ENCODE results near the gene FAM181B.
"Not testable (repeated sequence)": the region's sequence is repeated elsewhere in the genome, so short reads cannot be mapped to it uniquely, and the experiment has no call there.

The FAM181B gene

DNA sequence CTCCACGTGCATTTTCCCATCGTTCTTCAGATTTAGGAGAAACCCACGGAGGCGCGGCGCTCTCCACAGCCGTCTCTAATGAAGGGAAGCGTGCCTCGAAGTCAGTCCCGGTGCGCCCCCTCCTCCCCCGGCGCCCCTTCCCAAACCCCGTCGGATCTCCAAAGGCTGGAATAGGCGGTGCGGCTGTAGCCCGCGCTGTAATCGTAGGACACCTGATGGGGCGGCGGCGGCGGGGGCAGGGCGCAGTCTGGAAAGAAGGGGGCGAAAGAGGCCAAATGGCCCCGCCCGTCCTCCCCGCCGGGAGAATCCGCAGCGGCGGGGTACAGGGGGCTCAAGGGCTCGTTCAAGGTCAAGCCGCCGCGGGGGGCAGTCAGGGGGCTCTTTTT, 1.3 kb downstream of the FAM181B start:
- no peak for ATAC-seq

DNA sequence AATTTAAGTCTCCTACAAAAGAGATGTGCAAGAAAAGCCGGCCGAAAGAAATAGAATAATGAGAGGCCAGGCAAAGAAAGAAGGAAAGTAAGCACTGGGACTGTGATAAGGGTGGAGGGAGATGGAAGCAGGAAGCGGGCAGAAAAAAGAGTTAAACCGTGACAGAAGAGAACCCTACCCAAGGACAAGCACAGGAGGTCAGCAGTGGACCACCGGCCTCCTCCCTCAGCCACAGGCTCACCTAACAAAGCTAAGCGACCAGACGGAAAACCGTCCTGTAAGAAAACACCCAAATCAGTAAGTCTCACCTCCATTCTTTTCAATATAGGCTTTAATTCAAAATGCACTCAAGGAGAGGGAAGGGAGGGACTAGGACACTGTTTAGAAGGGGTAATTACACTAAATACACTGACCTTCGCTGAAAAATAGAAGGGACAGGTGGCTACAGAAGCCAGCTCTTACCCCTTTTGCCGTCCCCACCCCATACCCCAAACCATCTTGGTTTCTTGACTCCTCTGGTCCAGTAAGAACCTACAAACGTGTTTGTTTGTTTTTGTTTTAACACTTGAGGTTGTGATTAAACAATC, 1.9 kb downstream of the FAM181B start:
- ATAC-seq, result no peak

DNA sequence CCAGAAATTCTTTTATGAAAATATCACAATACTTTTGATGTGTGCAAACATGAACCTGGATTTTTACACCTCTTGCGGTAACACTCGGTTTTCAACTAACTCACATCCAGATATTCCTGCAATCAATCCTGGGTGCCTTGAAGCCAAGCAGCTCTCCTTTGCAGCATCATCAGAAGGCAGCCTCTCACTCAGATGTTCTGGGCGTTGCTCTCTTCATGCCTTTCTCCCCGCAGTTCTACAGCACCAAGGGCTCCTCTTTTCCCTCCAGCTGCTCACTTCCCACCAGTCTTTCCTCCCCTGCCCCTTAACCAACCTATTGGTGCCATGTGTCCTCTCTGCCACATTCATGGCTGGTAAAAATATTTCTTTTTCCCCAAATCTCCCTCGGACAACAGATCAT, 2.9 kb downstream of the FAM181B start:
- no peak for ATAC-seq

DNA sequence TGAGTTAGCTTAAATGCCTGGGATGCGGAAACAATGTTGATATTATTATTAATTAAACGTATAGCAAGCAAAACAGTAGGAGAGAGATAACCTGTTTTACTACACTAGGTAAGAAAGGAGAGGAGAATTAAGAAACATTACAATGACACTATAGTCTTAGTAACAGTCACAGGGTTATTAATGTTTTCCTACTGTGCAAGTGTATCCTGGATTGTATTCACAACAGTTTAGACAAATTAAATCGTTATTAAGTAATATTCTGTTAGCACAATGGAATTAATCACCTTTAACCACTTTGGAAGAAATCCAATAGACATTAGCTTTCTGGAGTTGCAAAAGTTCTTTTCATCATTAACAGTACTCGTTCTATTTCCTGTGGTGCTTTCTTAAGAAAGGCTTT, 3.4 kb downstream of the FAM181B start:
- ATAC-seq, result no peak

DNA sequence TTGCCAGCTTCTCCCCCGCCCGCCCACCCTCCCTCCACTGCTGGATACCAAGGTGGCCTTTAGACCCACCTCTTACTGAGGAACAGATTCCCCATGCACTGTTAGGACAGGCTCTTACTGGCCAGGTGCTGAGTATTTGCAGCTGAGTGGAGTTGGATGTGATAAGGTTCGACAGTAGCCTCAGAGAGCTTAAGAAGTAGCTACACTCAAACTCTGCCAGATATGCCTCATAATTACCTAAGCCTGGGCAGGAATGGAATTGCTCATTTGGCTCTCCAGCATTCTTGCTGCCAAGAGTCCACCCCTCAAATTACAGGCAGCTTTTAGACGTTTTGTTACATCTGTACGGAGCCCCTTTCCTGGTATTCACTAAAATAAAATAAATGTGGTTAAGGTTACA, 9.6 kb downstream of the FAM181B start:
- ATAC-seq, result no peak

DNA sequence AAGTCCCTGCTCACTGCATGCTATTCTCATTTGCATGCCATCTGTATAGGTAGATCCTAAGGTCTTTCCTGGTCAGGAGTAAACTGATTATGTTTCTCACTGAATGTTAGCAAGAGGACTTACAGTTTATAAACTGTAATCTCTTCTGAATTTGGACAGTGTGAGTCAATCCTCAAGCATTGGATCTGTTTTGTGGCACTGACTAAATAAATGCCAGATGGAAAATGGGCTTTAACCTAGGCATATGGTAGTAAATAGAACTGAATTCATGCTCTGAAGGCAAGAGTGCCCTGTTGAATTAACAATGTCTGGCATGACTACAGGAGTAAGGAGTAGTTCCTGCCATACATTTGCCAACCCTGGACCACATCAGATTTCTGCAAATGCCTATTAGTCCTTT, 11.4 kb downstream of the FAM181B start:
- no peak for ATAC-seq

DNA sequence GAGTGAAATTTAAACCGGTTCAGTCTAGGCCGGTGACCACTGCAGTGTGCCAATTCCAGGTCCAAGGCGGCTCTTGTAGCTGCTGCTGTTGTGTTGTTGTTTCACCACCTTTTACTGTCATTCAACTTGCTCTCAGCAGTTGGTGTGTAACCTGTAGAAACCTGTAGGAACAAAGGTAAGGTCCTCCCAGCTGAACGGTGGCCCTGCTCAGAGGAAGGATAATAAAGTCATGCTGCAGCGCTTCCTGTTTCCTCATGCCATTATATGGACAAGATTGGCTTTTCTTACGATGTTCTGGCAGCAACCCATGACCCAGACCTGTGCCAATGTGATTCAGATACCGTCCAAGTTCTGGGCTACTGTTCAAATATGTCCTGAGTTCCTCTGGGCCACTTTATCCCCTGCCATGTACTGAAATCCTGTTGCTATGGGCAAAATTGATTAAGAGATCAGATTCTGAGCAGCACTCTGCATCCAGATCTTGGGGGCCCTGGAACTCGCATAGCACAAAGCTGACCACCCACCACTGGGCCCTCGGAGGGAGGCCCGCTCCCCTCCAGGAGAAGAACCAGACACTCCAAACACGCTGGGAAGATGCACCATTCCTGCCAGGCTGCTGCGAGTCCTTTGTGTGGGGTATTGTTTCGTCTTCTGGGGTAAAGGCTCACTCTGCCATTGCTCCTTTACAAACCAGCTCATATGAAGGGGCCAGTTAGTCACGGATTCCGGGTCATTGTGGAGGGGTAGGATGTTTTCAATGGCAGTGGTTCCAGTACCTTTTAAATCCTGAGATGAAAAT, 13.2 kb downstream of the FAM181B start:
- ATAC-seq, result no peak

DNA sequence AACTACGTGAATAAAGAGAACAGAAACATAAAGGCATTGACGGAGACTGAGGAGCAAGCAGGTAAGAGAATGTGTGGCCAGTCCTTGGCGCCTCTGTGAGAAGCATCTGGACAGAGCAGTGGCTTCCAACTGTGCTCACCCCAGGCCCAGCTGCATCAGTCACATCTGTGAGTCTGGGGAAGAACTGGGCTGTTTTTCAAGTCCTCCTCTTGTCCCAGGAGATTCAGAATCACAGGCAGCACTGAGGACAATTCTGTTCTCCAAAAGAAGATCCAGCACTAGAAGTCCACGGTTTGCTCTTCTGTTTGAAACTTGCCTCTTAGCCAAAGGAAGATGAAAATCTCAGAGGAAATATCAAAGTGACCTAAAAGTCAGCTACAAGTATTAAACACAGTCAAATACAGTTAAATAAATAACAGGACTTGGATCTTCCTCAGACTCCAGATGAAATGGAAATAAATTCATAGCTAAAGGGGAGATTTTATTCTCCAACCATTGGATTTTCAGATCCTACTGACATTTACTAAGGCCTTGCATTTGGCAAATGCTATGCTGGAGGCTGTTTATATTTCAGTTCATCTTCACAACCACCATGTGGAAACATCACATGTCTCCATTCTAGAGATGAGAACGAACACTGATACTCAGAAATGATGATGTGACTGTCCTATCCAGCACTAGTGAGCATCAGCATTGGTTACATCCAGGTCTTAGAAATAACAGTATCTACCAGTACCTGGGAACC, 14.1 kb downstream of the FAM181B start:
- ATAC-seq, result no peak

DNA sequence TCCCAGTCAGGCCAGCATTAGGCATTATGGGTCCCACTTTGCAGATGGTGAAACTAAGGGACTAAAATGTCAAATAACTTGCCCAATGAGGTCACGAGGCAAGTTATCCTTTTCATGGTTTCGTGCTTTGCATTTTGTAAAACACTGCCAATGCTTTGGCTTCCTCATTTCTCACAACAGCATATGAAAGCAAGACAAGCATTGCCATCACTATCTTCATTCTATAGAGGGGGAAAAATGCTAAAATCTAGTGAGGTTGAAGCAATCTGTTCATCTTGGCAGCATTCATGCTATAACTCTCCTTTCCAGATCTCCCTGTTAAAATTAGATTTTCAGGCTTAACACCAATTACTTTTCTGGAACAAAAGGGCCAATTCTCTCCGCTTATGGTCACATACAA, 14.8 kb downstream of the FAM181B start:
- ATAC-seq, result no peak

DNA sequence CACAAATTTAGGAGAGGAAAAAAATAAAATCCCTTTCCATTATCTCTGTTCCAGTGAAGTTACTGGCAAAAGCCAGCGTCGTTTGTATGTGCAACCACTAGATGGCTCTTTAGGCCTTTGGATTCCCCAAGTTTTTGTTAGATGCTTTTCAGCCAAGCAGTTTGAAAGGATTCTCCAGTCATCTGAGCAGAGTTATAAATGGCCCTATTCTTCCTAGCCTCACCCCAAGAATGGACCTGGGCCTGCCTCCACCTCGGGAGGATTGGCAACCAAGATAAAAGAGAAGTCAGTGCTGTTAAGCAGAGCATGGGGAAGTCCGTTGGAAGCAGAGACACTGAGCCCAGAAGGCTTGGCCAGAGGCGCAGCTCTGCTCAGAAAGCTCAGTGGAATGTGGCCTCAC, 15.4 kb downstream of the FAM181B start:
- ATAC-seq, result no peak

DNA sequence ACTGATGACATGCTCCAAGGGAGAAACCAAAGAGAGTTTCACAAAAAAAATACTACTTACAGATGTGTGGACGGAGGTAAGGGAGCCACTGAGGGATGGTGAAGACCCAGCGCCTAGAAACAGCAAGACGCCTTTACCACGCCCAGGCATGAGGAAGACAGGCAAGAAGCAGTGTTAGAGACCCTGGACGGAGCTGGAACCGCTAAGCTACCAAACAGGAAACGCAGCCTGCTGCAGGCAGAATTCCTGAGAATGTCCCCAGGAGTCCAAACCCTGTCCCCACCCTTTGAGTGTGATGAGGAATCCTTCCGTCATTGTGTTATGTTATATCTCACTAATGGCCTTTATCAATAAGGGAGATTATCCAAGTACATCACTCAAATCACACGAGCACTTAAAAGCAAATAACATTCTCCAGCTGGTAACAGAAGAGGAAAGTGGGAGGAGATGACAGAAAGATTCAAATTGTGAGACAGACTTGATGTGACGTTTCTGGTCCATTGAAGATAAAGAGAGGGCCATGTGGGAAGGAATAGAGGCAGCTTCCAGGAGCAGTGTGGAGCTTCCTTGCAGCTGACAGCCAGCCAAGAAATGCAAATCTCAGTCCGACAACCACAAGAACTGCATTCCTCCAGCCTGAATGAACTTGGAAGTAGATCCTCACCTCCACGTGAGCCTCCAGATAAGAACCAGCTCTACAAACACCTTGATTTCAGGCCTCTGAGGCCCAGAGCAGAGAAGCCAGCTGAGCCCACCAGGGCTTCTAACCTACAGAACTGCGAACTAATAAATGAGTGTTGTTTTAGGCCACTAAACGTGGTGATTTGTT, 19.1 kb downstream of the FAM181B start:
- no peak for ATAC-seq

DNA sequence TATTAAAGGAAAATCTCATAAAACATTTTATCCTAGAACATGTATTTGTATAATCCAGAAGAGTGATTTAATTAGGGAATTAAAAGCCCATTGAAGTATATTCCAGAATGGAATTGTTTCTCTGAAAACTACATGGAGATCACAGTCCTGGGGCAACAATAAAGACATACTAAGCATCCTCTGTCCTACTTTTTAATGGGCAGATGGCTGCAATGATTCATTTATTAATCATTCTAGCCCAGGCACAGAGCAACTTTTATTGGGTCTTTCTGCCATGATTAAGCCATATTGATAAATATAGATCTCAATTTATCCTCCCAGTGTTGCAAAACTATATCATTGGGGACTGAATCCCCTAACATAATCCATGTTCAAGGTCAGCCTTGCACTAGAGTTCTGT, 22.0 kb downstream of the FAM181B start:
- no peak for ATAC-seq

DNA sequence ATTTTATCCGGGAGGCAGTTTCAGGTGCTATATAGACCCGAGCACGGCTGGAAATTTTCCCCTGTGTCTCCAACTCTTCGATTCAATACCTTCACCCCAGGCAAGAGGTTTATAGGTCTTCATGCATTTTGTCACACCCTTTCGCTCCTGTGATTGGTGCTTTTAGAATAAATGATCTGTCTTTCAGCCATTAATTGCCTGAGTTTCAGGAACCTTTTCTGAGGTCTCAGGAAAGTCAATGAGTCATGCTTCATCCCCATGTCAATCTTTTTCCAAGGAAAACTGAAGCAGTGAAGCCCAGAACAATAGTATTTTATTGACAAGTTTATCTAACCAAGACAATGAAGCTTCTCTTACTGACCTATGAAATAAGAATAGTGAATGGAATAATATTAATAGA, 29.9 kb downstream of the FAM181B start:
- no peak for ATAC-seq

DNA sequence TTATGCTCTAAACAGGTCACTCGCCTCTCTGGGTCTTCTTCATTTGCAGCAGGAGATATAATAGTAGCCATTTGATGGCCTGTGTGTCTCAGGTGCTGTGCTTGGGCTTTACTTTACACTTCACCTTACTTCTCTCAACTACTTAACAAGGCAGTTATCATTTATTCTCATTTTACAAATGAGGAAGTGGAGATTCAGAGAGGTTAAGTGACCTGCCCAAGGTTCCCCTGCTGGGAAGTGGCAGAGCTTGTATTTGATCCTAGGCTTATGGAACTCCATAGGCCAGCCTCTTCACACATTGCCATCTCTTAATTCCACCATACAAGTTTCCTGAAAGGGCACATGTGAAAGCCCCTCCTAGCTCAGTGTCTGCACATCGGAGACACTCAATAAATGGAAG, 30.4 kb downstream of the FAM181B start:
- no peak for ATAC-seq

DNA sequence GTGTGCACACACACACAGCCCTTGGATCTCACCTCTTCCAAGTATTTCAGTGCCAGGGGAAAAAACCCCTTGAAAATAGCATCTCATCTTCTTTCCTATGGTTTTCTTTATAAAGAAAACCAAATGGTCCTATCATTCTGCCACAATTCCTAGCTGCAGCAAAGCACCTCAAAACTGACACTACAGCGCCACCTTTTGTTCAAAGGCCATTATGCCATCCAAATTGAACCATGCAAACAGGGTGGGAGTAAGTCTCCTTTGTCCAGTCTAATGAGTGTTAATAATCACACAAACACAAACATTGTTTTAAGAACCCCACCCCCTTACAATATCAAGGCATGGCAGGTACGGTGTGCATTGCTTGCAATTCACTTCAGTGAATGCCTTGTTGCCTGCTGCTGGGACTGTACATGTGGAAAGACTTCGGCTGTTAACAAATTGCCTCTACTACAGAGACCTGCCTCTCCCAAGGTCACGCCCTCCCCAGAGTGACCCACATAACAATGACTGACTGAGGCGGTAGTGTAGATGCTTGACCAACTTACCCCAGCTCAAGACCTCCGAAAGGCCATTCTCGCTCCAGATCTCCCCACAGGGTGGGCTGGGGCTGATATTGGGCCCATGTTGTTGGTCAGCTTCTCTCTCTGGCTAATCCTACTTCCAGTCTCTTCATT, 31.7 kb downstream of the FAM181B start:
- no peak for ATAC-seq

DNA sequence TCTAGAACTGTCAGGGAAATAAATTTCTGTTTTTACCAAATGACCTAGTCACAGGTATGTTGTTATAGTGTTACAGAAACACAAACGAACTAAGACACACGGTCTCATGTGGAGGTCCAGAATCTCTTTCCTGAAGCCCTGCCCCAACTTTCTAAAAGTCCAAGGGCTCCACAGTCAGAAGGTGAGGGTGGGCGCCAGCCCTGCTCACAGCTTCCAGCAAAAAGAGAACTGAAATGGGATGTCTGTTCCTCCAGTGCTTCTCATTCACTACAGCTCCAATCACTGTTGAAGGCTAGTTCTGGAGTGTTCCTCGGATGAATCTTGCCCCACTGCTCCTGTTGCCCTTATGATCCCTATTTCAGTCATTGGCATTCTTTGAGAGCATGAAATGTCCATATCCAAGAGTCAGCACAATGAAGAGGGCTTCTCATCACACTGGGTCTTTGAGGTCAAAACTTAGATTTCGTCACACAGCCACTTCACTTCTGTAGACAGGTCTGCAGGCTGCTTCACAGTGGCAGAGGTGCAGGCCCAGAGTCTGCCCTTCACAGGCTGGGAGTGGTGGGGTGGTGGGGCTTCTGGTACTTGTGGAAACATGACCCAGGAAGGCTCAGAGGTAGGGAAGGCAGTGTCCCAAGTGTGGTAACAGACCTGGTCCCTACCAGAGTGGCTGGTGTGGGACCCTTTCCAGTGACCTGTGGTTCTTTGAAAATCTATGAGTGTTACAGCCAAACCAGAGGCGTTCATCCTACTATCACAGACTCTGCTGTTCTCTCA, 34.9 kb downstream of the FAM181B start:
- no peak for ATAC-seq

DNA sequence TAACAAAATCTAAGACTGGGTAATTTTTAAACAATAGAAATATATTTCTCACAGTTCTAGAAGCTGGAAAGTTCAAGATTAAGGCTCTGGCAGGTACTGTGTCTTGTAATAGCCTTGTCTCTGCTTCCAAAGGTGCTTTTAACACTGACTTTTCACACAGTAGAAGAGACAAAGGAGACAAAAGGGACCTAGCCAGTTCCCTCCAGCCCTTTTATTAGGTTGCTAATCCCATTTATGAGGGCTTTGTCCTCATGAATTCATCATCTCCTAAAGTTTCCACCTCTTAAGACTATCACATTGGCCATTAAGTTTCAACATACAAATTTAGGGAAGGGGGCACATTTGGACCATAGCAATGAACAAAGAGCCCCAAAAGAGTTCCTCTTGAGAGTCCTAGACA, 40.7 kb downstream of the FAM181B start:
- ATAC-seq, result no peak

DNA sequence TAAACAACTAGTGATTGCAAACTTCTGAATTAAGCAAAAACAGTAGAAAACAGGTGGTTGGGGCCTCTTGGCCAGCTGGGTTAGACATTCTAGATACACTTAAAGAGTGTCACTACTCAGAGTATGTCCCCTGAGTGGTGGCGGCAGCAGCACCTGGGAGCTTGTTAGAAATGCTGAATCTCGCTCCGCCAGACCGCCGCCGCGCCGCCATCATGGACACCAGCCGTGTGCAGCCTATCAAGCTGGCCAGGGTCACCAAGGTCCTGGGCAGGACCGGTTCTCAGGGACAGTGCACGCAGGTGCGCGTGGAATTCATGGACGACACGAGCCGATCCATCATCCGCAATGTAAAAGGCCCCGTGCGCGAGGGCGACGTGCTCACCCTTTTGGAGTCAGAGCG, 44.3 kb downstream of the FAM181B start:
- not testable (repeated sequence) for ATAC-seq

DNA sequence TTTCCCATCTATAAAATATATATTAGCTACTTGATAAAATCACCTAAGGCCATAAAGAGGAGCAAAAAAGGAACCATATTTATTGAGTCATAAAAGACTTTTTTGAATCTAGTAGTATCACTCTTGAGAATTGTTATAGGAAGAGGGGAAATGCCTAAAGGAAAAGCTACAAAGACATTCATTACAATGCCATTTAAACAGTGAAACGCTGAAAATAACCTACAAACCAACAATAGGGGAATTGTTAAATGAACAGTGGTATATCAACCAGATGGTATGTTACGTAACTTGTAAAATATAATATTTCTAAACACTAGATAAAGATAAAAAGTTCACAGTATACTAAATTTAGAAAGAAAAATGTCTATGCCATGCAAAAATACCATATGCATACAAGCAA, 47.5 kb downstream of the FAM181B start:
- ATAC-seq, result no peak

DNA sequence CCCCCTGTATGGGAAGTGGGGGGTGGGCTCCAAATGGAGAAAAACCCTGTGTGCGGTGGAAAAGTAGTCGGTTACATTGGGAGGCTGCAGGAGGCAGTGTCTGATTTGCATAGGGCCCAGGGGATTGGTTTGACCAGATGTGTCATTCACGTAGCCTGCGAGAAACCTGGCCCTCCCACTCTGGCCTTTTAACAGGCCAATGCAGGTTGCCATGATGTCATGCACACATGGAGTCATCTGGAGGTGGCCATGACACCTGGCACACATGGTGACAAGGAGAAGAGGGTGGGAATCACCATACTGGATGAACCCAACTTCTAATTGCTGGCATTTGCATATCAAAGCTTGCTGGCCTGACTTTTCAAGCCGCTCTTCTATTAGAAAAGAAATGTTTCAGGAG, 50.6 kb downstream of the FAM181B start:
- ATAC-seq, result no peak

DNA sequence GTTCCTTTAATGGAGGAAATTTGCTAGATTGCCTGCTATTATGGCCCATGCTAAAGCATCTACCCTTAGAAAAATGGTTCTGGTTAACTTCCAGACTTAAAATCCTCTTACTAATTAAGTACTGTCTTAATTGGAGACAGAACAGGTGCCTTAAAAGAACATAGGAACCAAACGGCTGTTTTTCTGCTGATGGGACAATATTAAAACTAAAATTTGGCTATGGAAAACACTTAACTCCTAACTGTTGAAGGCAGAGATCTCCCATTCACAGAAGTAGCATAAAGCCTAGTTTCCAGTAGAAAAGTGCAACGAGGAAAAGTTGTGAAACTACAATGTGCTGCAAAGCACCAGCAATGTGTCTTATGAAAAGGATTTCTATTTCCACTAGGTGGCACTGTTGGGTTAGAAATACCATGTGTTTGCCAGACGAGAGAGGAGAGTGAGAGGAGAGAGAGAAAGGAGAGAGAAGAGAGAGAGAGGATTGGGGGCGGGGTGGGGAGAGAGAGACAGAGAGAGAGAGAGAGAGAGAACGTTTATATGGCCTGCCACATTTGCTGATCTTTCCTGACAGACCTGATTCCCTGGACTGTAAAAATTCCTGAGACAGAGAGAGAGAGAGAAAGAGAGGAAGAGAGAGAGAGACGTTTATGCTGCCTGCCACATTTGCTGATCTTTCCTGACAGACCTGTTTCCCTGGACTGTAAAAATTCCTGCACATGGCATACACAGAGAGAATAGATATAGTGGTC, 51.5 kb downstream of the FAM181B start:
- no peak for ATAC-seq
